ENCODE results near the gene MICU1. TPM values are rescaled to one million over a fixed set of nuclear protein-coding genes. Genes with fewer than 3 reads are reported as not detected.

MICU1 gene
- total and polyA plus RNA-seq, 10 of the 15 experiments (the other 5 are each of a cell fraction or from before 2014, with no cell fraction given), result 18.2 to 36.4 (median 22.2) TPM

- DNase-seq (ENCODE audit: low read depth, low spot score) (no peak), ATAC-seq (no peak), FAIRE-seq (no peak)
- TF ChIP-seq PBX3 (IDR thresholded peaks at IDR 0.05; ENCODE audit: insufficient replicate concordance, low read depth, low read length), result no peak
- no peak for TF ChIP-seq GATAD2B (conservative IDR thresholded peaks at IDR 0.05; ENCODE audit: low read depth)
- TF ChIP-seq SMARCA5 (IDR thresholded peaks at IDR 0.05), result no peak
- TF ChIP-seq EED (IDR thresholded peaks at IDR 0.05; ENCODE audit: low read depth), result no peak
- TF ChIP-seq BMI1 (IDR thresholded peaks at IDR 0.05; ENCODE audit: borderline replicate concordance), result no peak
- TF ChIP-seq ZBTB40 (IDR thresholded peaks at IDR 0.05; ENCODE audit: borderline replicate concordance), result no peak
- TF ChIP-seq RB1 (IDR thresholded peaks at IDR 0.05; ENCODE audit: borderline replicate concordance), result no peak
- TF ChIP-seq POU2F2 (IDR thresholded peaks at IDR 0.05; ENCODE audit: borderline replicate concordance, low read depth, low read length), result no peak
- TF ChIP-seq NKRF (conservative IDR thresholded peaks at IDR 0.05), result no peak
- TF ChIP-seq KDM1A (IDR thresholded peaks at IDR 0.05; ENCODE audit: borderline replicate concordance), result no peak
- TF ChIP-seq EGR1 (IDR thresholded peaks at IDR 0.05; ENCODE audit: borderline replicate concordance in 1 of 2, low read depth in 2 of 2, low read length in 2 of 2), result no peak
- no peak for TF ChIP-seq ZNF207 (IDR thresholded peaks at IDR 0.05; ENCODE audit: borderline replicate concordance)
- TF ChIP-seq SMAD5 (IDR thresholded peaks at IDR 0.05; ENCODE audit: low read depth), result no peak
- no peak for TF ChIP-seq PML (IDR thresholded peaks at IDR 0.05; ENCODE audit: low read length)
- no peak for TF ChIP-seq NRF1 (conservative IDR thresholded peaks at IDR 0.05; ENCODE audit: low read depth, low read length)
- no peak for TF ChIP-seq TBL1XR1 (IDR thresholded peaks at IDR 0.05; ENCODE audit: low read depth, low read length)
- H3K9ac ChIP-seq (ENCODE audit: control insufficient read depth, insufficient read depth, low read length), result no peak overlapping the region
- BruUV-seq (replicated peaks), result no TSS peak
- in situ Hi-C loops (cut with MboI), result no loop called here
- no peak overlapping the region for H2AFZ ChIP-seq (ENCODE audit: control insufficient read depth, low read depth, low read length)
- H3K4me2 ChIP-seq (ENCODE audit: control insufficient read depth, insufficient read depth), result no peak overlapping the region
- H3K4me3 ChIP-seq, result no peak overlapping the region
- H3K27ac ChIP-seq (ENCODE audit: control insufficient read depth, insufficient read depth), result no peak overlapping the region
- 97% methylated on average over 4 of the region's 4 CpGs for WGBS (ENCODE audit: insufficient coverage, insufficient replicate concordance, low lambda C conversion rate, missing lambda C conversion rate)
- ChIA-PET CTCF (interaction anchor here (1.6 kb wide), 1 partner anchor 225 kb away, joined by 4 read pairs; no protein-coding TSS in a partner anchor), POLR2A (no interaction called here), SMC1A (ENCODE audit: uncharacterized antibody, unreplicated experiment) (no interaction called here), RAD21 (ENCODE audit: unreplicated experiment) (no interaction called here)
- H4K20me1 ChIP-seq (ENCODE audit: control insufficient read depth, insufficient read depth), result no peaks in the 10 kb centered on the region
- no peaks in the 10 kb centered on the region for H3K27me3 ChIP-seq (replicated peaks in 1 of 2; ENCODE audit: control insufficient read depth in 2 of 2, insufficient read depth in 2 of 2, low read length in 1 of 2)
- H3K4me1 ChIP-seq (ENCODE audit: control insufficient read depth, insufficient read depth, low read length), result peaks cover 8% of the 10 kb centered on the region
- H3K9me3 ChIP-seq (replicated peaks; ENCODE audit: control insufficient read depth, insufficient read depth, low read length), result no peaks in the 10 kb centered on the region
- no peaks in the 10 kb centered on the region for H3K79me2 ChIP-seq (ENCODE audit: control insufficient read depth, insufficient read depth, low read length)
- intact Hi-C loops (cut with micrococcal nuclease; ENCODE audit: unreplicated experiment), result no loop called here
- no peaks in the 10 kb centered on the region for H3K36me3 ChIP-seq (ENCODE audit: control insufficient read depth in 2 of 2, insufficient read depth in 2 of 2, low read length in 1 of 2)
These were observed 26.8 kb downstream of the MICU1 start for GRCh38 chr10:72598769-72599701.

All from GM12878 (cell line).